ENCODE results near the gene PCYT2.
A peak's percentile ranks its signal among the peaks of the same experiment; 100 is the strongest.

The PCYT2 gene

GRCh38 chr17:81863833-81864768, 47.1 kb downstream of the PCYT2 start:
- Histone ChIP-seq H3K27ac (ENCODE audit: low read length) (peak overlapping the region; percentile 69), H3K4me3 (ENCODE audit: low read depth in 1 of 2, low read length in 2 of 2) (no peak overlapping the region), H3K4me1 (ENCODE audit: control insufficient read depth in 1 of 2, insufficient read depth in 2 of 2, low read length in 2 of 2) (peaks cover 4 to 63% of the 10 kb centered on the region in 2 donors)

GRCh38 chr17:81863123-81863675, 48.0 kb downstream of the PCYT2 start:
- Histone ChIP-seq H3K27ac (ENCODE audit: low read length) (peak overlapping the region; percentile 29), H3K27me3 (ENCODE audit: low read depth, low read length) (no peaks in the 10 kb centered on the region), H3K9me3 (ENCODE audit: control insufficient read depth in 1 of 2, low read length in 2 of 2) (no peaks in the 10 kb centered on the region), H3K4me3 (ENCODE audit: low read depth in 1 of 2, low read length in 2 of 2) (no peak overlapping the region), H3K36me3 (ENCODE audit: control insufficient read depth in 1 of 2, insufficient read depth in 2 of 2, low read length in 2 of 2) (peaks cover 0 to 24% of the 10 kb centered on the region in 2 donors), H3K4me1 (ENCODE audit: control insufficient read depth in 1 of 2, insufficient read depth in 2 of 2, low read length in 2 of 2) (peaks cover 5 to 64% of the 10 kb centered on the region in 2 donors)

More at GRCh38 chr17:81863833-81864768, 47.1 kb downstream of the PCYT2 start:
- no peaks in the 10 kb centered on the region for H3K9me3 ChIP-seq (ENCODE audit: control insufficient read depth in 1 of 2, low read length in 2 of 2)
- no peaks in the 10 kb centered on the region for H3K27me3 ChIP-seq (ENCODE audit: low read depth, low read length)
- peaks cover 0 to 31% of the 10 kb centered on the region in 2 donors for H3K36me3 ChIP-seq (ENCODE audit: control insufficient read depth in 1 of 2, insufficient read depth in 2 of 2, low read length in 2 of 2)

- no peaks in the 10 kb centered on the region for H3K27me3 ChIP-seq (ENCODE audit: low read depth, low read length)
- peaks cover 4 to 20% of the 10 kb centered on the region in 2 donors for H3K36me3 ChIP-seq (ENCODE audit: control insufficient read depth in 1 of 2, insufficient read depth in 2 of 2, low read length in 2 of 2)
- peaks cover 5 to 42% of the 10 kb centered on the region in 2 donors for H3K4me1 ChIP-seq (ENCODE audit: control insufficient read depth in 1 of 2, insufficient read depth in 2 of 2, low read length in 2 of 2)
- peak overlapping the region; percentile 94 for H3K27ac ChIP-seq (ENCODE audit: low read length)
- H3K9me3 ChIP-seq (ENCODE audit: control insufficient read depth in 1 of 2, low read length in 2 of 2): no peaks in the 10 kb centered on the region
- peak overlapping the region; percentile 69 to 71 for H3K4me3 ChIP-seq (ENCODE audit: low read depth in 1 of 2, low read length in 2 of 2)
Measured at GRCh38 chr17:81860756-81861568, 50.2 kb downstream of the PCYT2 start.

- Histone ChIP-seq H3K9me3 (ENCODE audit: control insufficient read depth in 1 of 2, low read length in 2 of 2) (no peaks in the 10 kb centered on the region), H3K27me3 (ENCODE audit: low read depth, low read length) (no peaks in the 10 kb centered on the region), H3K4me3 (ENCODE audit: low read depth in 1 of 2, low read length in 2 of 2) (peak within 1 kb of the TSS; percentile 84 to 92), H3K27ac (ENCODE audit: low read length) (peak within 1 kb of the TSS; percentile 94), H3K4me1 (ENCODE audit: control insufficient read depth in 1 of 2, insufficient read depth in 2 of 2, low read length in 2 of 2) (peaks cover 5 to 42% of the 10 kb centered on the region in 2 donors), H3K36me3 (ENCODE audit: control insufficient read depth in 1 of 2, insufficient read depth in 2 of 2, low read length in 2 of 2) (peaks cover 10 to 21% of the 10 kb centered on the region in 2 donors)
Measured at GRCh38 chr17:81859906-81860755, 51.1 kb downstream of the PCYT2 start, which contains the start of gene P4HB. Gene P4HB, minus strand, starts transcription at chr17:81860535. Its CDS starts 64 bp downstream, at chr17:81860471.

GRCh38 chr17:81858967-81859905, 52.0 kb downstream of the PCYT2 start:
- Histone ChIP-seq H3K27ac (ENCODE audit: low read length) (peak overlapping the region; percentile 92), H3K27me3 (ENCODE audit: low read depth, low read length) (no peaks in the 10 kb centered on the region), H3K4me3 (ENCODE audit: low read depth in 1 of 2, low read length in 2 of 2) (peak overlapping the region; percentile 84 to 92), H3K4me1 (ENCODE audit: control insufficient read depth in 1 of 2, insufficient read depth in 2 of 2, low read length in 2 of 2) (peaks cover 5 to 49% of the 10 kb centered on the region in 2 donors), H3K9me3 (ENCODE audit: control insufficient read depth in 1 of 2, low read length in 2 of 2) (no peaks in the 10 kb centered on the region), H3K36me3 (ENCODE audit: control insufficient read depth in 1 of 2, insufficient read depth in 2 of 2, low read length in 2 of 2) (peaks cover 16 to 28% of the 10 kb centered on the region in 2 donors)

GRCh38 chr17:81858170-81858966, 52.8 kb downstream of the PCYT2 start:
- Histone ChIP-seq H3K27ac (ENCODE audit: low read length) (peak overlapping the region; percentile 92), H3K27me3 (ENCODE audit: low read depth, low read length) (no peaks in the 10 kb centered on the region), H3K36me3 (ENCODE audit: control insufficient read depth in 1 of 2, insufficient read depth in 2 of 2, low read length in 2 of 2) (peaks cover 21 to 32% of the 10 kb centered on the region in 2 donors), H3K4me3 (ENCODE audit: low read depth in 1 of 2, low read length in 2 of 2) (peak overlapping the region; percentile 84 to 92), H3K4me1 (ENCODE audit: control insufficient read depth in 1 of 2, insufficient read depth in 2 of 2, low read length in 2 of 2) (peaks cover 5 to 45% of the 10 kb centered on the region in 2 donors), H3K9me3 (ENCODE audit: control insufficient read depth in 1 of 2, low read length in 2 of 2) (no peaks in the 10 kb centered on the region)

- H3K27me3 ChIP-seq (ENCODE audit: low read depth, low read length): no peaks in the 10 kb centered on the region
- peaks cover 5 to 24% of the 10 kb centered on the region in 2 donors for H3K4me1 ChIP-seq (ENCODE audit: control insufficient read depth in 1 of 2, insufficient read depth in 2 of 2, low read length in 2 of 2)
- peaks cover 38 to 47% of the 10 kb centered on the region in 2 donors for H3K36me3 ChIP-seq (ENCODE audit: control insufficient read depth in 1 of 2, insufficient read depth in 2 of 2, low read length in 2 of 2)
- no peak overlapping the region for H3K27ac ChIP-seq (ENCODE audit: low read length)
- no peak overlapping the region for H3K4me3 ChIP-seq (ENCODE audit: low read depth in 1 of 2, low read length in 2 of 2)
- no peaks in the 10 kb centered on the region for H3K9me3 ChIP-seq (ENCODE audit: control insufficient read depth in 1 of 2, low read length in 2 of 2)
Measured at GRCh38 chr17:81854974-81855774, 56.0 kb downstream of the PCYT2 start.

GRCh38 chr17:81852237-81852636, 59.0 kb downstream of the PCYT2 start:
- Histone ChIP-seq H3K27ac (ENCODE audit: low read length) (no peak overlapping the region), H3K9me3 (ENCODE audit: control insufficient read depth in 1 of 2, low read length in 2 of 2) (no peaks in the 10 kb centered on the region), H3K36me3 (ENCODE audit: control insufficient read depth in 1 of 2, insufficient read depth in 2 of 2, low read length in 2 of 2) (peaks cover 37 to 46% of the 10 kb centered on the region in 2 donors), H3K4me3 (ENCODE audit: low read depth in 1 of 2, low read length in 2 of 2) (no peak overlapping the region), H3K27me3 (ENCODE audit: low read depth, low read length) (no peaks in the 10 kb centered on the region), H3K4me1 (ENCODE audit: control insufficient read depth in 1 of 2, insufficient read depth in 2 of 2, low read length in 2 of 2) (peaks cover 0 to 9% of the 10 kb centered on the region in 2 donors)

Measured in muscle layer of duodenum (tissue), 2 donors.